Effector CD8-positive, alpha-beta T cell (primary cell): Measurements from ENCODE around the gene MED10.
"Not testable (repeated sequence)": the region's sequence is repeated elsewhere in the genome, so short reads cannot be mapped to it uniquely, and the experiment has no call there.

Experiments used
- DNase-seq: peaks from one replicate; lab custom pipeline; 2025; lab: John Stamatoyannopoulos, UW

Gene MED10

DNA sequence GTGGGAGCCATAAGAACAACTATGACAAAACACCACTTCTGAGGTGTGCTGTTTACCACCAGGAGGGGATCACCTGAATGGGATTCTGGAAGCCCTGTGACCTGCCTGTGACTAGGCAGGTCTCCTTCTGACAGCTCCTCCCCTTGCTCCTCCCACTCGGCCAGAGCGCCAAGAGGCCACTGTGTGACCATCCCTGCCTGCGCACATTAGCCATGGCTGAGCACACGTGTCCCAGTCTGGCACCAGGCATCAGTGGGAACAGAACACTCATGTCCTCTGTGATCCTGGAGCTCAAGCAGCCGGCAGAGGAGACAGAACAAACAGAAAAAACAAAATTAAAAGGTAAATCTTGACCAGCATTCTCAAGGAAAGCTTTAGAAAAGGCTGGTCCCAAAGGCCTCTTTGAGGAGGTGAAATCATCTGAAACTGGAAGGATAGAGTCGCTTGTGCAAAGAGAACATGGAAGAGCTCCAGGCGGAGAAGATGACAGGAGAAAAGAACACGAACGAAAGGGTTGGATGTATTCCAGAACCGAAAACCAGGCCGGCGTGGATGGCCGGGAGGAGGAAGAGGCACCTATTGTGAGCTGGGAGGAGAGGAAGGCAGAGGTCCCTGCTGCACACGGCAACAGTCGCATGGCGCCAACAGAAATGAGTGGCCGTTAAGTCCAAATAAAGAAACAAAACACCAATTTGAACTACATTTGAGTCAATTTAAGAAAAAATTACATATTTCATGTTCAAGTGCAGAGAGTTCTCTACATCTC lies 5.1 kb downstream of the MED10 start:
- DNase-seq, result no peak

DNA sequence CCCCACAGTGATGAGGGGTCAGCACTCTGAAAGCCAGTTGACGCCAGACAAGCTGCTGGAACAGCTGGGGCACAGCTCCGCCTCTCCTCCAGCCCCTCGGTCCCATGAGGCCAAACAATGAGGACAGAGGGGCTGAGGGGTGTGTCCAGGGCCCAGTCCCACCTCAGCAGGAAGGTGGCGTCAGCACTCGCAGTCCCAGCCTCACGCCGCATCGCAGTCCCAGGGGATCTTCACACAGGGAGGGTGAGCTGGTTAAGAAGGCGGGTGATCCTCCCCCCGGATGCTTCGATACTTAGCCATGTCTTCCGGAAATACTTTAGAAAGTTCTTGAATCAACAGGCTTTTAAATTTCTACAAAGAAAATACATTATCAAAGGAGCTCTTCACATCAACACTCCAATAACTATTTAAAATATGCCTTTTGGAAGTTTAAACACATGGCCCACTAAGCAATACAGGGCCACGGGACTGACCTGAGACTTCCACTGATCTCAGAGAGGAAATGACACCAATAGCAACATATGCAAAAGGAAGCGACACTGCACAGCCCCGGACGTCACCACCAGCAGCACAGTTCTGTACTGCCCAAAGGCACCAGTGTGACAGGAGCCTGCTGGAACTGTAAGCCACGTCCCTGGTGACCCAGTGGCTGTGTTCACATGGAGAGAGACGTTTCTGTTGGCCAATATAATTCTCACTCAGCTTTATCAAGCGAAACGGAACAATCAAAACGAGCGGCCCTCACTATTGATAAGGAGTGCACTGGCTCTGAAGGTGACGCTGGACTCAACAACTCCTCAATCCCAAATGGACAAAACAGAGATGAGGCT lies 5.9 kb downstream of the MED10 start:
- DNase-seq, result no peak

DNA sequence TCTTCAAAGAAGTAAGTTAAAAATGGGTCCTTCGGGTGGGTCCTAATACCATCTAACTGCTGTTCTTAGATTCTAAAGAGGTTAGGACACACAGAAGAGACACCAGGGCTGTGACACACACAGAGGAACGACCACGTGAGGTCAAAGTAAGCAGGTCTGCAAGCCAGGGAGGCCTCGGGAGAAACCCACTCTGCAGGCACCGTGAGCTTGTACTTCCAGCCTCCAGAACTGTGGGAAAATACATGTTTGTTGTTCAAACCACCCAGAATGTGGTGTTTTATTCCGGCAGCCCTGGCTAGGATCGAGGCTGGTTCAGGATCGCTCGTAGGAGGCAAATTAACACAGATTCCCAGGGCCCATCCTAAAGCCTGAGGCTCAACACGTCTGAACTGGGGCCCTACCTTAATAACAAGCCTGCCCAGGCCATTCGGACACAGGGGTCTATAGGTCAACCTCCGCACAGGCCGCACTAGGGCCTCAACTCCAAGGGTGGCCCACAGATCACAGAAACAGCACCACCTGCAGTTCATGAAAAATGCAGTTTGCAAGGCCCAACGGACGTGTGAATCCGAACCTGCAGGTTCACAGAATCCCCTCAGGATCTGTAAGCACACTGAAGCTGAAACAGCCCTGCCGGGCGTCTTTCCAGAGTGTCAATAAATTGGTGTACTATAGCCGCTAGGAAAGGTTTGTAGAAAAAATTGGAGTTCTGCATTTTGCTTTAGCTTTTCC lies 7.1 kb downstream of the MED10 start:
- DNase-seq, result no peak

DNA sequence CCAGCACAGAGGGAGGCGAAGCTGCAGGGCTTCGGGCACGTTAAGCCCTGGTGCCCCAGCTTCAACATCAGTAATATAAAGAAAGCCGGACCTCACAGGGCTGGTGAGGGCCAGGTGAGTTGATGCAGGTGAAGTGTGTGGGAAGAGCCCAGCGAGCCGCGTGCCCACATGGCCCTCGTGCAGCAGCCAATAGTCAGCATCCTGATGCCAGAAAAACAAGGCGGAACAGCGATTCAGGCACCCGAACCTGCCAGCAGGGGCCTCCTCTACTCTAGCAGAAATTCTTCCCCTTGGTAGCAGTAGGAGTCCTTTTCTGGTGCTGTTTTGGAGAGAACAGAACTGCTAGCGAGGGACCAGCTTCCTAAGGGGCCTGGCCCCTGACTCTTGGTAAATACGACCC lies 7.8 kb downstream of the MED10 start:
- no peak for DNase-seq

DNA sequence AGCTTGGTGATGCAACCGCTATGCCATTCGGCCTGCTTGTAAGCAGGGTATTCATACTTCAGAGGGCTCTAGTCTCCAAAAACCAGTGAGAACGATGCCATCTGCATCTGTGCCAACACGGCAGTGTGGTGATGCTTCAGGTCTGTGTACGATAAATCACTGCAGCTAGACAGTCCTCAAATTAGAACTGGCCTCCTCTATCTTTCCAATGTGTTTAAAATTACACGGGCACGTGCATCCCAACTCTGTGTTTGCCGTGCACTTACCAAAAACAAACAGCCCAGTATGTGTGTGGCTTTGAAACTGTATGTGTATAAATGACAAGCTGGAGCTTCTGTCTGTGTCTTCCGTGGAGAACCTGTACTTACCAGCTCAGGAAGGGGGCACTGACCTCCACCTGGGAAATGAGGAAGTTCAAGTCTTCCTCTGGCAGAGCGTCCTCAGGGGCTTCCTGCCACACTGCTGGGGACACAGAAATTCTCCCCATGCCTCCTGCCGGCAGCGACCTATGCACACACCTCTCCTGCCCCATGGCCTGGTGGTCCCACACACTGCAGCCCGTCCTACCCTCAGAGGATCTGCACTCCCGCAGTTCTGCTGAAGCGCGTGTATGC lies 12.3 kb downstream of the MED10 start:
- DNase-seq, result no peak

DNA sequence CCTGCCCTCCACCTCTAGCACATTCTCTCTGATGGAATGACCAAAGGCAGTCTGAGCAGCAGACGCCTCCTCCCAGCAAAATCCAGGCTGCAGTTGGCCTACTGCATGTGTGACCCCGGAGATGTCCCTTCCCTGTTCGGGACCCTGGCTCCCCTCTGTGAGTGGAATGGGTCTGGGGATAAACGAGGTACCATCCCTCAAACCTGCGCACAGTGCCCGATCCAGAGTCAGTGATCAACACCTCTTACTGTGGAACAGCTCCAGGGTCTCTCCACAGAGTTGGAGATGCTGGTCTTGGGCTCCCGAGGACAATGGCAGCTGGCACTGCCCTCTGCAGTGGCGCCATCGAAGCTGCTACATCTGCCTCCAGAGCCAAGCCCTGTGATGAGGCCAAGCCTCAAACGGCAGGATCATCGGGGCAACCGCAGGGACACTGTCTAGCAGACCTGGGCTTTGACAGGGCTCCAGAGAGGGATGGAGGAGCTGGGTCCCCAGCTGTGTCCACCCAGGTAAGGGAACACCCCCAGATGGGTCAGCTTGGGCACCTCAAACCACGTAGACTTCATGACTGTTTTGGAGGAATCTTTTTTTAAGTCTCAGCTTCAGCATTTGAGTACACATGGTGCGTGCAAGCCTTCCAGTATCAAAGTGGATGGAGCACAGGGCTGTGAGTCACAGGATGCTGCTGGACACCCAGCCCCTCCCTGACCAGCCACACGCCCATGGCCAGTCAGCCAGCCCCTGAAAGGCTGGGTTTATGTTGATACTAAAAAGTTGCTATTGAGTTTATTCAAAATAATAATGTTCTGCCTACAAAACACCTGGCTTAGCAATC lies 13.0 kb downstream of the MED10 start:
- no peak for DNase-seq

DNA sequence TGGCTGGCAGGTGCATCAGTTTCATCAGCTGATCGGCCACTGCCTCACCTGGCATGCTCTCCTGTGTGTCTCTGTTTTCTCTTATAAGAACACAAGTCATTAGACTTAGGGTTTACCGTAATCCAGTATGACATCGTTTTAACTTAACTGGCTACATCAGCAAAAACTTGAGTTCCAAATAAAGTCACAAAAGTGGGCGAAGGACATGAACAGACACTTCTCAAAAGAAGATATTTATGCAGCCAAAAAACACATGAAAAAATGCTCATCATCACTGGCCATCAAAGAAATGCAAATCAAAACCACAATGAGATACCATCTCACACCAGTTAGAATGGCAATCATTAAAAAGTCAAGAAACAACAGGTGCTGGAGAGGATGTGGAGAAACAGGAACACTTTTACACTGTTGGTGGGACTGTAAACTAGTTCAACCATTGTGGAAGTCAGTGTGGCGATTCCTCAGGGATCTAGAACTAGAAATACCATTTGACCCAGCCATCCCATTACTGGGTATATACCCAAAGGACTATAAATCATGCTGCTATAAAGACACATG lies 14.8 kb downstream of the MED10 start:
- not testable (repeated sequence) for DNase-seq

DNA sequence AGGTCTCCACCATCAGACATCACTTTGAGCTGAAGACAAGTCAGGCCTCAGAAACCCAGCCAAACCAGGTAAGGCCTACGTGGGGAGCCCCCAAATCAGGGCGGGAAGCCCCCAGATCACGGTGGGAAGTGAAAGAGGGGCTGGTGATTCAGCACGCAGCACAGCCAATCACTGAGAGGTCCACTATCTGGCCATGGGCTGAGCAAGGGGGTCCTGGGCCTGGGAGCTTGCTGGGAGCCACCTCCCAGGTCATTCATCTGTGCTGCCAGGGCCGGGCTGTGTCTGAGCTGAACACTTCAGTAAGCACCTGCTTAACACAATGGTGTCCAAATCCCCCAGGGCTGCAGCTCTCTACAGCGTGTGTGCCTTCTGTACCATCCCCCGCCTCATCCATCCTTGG lies 15.5 kb downstream of the MED10 start:
- DNase-seq, result no peak

DNA sequence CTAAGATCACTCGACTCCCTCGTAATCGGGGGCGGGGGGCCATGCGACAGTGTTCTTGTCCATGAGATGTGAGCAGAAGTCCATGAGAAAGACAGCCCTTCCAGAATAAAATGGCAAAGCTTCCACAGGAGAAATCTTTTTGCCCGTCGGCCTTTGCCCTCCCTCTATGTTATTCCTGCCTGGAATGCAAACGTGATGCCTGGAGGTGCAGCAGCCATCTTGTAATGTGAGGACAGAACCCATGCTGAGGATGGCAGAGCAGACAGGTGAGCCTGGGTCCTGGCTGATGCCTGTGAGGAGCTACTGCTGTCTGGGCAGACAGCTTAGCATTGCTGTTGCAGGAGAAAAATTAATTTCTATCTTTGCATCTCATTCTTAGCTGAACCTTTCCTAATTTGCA lies 17.2 kb downstream of the MED10 start:
- DNase-seq, result no peak

DNA sequence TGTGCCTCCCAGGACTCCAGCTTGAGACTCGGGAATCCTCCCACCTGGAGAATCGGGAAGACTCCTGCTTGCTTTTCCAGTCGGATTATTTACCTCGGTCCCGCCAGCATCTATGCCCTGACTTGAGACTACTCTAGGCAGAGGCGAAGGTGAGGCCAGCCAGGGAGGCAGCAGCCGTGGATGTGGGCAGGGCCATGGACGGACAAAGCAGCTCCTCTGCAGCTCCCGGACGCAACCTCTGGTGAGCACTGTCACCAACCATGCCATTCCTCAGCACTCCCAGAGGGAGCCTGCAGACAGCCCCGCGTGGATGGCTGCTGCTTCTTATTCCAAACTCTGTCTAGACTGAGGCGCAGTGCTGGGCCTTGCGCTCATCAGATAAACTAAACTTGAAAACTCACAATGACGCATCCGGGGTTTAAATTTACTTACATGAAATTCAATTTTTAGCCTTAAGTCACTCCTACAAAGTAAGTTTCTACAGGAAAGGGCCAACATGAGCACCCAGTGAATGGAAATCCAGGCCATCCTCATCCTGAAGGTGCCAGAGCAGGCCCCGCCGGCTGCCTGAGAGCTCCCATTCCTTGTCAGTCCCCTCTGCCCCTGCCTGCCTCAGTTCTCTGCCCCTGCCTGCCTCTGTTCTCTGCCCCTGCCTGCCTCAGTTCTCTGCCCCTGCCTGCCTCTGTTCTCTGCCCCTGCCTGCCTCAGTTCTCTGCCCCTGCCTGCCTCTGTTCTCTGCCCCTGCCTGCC lies 17.8 kb downstream of the MED10 start:
- DNase-seq, result no peak

DNA sequence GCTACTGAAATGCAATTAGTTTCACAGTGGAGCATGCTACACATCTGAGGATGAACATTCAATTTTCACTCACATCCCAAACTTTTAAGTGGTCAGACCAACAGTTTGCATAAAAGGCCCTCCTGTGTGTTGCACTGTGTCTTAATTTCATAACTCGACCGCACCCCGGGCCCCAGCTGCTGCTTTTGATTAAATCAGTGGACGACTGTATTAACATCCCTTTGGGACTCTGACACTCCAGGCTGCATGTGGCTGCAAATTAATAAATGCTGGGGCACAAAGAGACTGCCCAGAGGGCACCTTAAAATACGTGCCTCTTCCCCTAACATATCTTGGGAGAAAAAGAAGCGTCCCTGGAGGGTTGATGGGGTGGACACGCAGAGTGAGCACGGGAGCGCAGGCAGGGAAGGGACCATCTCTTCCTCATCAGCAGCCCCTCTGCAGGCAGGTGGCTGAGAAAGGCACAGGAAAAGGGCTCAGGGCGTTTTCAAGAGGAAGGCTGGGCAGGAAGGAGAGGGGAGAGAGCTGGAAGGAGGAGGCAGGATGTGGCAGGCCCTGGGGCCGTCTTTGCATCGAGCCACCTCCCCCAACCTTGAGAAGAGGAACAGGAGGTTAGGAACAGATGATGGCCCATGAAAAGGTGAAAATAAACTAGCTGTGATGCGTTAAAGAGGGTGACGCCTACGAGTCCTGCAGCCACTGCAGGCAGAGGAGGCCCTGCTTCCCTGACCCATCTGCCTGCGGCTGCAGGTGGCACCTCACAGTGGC lies 18.6 kb downstream of the MED10 start:
- no peak for DNase-seq

DNA sequence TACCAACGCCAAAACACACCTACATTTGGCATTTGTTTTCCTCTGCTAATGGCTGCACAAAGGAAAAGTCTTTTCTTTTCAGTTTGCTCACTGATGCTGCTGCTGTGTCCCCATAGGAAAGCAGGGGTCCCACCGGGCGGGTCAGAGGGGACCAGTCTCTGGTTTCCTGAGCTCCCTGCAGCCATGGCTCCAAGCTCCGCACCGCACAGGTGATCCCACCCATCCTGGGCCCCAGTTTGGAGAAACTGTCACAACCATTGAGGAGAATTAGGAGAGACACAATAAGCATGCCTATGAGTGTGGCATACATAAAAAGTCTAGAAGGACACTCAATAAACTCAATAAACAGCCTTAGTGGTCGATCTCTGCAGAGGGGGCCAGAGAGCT lies 19.9 kb downstream of the MED10 start:
- no peak for DNase-seq

DNA sequence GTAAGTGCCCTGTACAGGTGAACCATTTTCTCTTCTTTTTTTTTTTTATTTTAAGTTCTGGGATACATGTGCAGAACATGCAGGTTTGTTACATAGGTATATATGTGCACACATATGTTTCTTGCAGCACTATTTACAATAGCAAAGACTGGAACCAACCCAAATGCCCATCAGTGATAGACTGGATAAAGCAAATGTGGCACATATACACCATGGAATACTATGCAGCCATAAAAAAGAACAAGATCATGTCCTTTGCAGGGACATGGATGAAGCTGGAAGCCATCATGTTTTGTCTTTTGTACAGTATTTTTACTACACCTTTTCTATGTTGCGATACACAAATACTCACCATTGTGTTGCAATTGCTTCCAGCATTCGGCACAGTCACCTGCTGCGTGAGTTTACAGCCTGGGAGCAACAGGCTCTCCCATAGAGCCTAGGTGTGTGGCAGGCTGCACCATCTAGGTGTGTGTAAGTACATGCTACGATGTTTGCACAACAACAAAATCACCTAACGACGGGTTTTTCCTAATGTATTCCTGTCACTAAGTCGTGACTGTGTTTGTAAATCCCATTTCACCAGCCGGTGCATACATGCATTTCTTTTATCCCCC lies 20.4 kb downstream of the MED10 start:
- DNase-seq, result not testable (repeated sequence)

DNA sequence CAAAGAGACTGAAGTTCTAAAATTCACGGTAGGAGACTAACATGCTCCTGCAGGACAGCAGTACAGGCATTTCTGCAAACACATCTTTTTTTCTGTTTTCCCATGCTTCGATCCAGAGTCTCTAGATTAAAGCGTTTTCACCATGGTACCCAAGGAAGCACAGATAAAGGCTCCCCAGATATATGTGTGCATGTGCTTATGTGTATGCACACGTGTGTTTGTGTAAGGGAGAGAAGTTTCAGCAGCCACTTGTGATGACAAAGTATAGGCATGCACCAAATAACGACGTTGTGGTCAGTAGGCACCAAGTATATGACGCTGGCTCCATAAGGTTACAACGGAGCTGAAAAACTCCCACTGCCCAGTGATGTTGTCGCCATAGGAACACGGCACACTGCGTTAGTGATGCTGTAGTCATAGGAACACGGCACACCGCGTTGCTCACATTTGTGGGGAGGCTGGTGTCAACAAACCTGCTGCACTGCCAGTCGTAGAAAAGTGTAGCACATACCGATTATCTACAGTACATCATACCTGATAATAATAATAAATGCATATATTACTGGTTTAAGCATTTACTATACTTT lies 21.7 kb downstream of the MED10 start:
- DNase-seq, result no peak

DNA sequence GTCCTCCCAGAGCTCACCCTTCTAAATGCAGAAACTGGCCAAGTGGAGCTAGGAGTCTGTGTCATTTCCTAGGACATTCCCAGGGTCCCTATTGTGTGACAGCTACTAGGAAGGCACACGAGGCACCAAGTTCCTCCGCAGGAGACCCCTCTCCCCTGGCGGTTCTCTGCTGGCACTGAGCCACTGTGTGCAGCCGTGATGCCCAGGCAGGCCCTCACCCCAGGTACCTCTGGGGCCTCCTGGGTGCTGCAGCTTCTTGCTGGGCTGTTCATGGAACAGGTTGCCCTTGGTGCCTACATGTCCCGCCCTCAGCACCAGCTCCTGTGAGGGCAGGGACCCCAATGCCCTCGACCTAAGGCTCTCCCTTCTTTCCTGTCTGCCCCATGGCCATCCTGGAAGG lies 23.1 kb downstream of the MED10 start:
- no peak for DNase-seq

DNA sequence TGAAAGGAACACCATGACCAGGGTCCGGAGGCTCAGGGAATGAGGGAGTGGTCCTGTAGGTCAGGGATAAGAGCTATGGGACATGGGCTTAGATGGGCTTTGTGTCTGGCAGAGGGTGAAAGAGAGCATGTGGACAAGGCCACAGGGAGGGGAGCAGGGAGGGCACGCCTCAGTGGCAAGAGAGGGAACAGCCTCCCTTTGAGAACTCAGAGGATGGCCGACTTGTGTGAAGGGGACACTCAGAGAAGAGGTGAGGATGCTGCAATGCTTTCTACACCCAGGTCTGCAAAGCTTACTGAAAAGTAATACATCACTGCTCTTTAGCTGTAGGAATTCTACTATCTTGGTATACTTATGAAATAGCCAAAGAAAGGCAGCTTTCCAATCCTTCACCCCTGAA lies 23.5 kb downstream of the MED10 start:
- DNase-seq, result no peak

DNA sequence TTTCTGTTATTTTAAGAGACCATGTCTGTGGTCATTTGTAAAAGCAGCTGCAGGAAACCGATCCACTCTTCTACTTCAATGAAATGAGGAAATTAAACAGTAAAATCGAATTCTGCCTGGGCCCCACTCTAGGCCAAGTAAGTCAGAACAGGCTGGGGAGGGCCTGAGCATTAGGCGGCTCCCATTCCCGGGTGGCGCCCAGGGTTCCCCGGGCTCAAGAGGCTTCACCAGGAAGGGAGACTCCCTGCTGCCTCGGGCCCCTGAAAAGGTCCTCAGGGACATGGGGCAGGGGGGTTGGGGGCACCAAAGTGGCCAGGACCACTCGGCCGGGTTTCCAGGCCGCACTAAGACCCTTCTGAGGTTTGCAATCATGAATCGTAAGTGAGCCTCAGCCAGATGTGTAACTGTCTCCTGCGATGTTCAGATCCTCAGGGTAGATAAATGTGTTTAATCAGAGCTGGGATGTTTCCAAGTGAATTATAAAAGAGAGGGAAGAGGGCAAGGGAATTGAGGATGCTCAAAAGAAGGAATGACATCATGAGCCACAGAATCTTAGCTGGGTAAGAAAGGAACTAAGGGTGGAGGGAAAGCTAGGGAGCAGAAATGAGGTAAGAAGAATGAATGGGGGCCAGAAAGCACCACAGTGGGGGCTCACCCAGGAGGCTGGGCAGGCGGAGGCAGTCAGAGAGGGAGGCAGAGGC lies 24.6 kb downstream of the MED10 start:
- DNase-seq, result no peak
